Stimulated activated naive CD8-positive, alpha-beta T cell treated with anti-CD3 and anti-CD28 coated beads, Interleukin-15, Interleukin-2, amounts not matched to agents 100 U/mL and 50 U/mL, for 24 hours (primary cell): Measurements from ENCODE around the gene ATG9A.
A peak's percentile ranks its signal among the peaks of the same experiment; 100 is the strongest.
"Not testable (repeated sequence)": the region's sequence is repeated elsewhere in the genome, so short reads cannot be mapped to it uniquely, and the experiment has no call there.

ENCODE experiments used
- ATAC-seq: fragments of 150-1000 bp; cut with Tn5 transposase; one replicate; pipeline ENCODE4 v1.10.0; 2021
- DNase-seq: peaks from one replicate; pipeline ENCODE4 v3.0.0; 2021

The ATG9A gene

DNA sequence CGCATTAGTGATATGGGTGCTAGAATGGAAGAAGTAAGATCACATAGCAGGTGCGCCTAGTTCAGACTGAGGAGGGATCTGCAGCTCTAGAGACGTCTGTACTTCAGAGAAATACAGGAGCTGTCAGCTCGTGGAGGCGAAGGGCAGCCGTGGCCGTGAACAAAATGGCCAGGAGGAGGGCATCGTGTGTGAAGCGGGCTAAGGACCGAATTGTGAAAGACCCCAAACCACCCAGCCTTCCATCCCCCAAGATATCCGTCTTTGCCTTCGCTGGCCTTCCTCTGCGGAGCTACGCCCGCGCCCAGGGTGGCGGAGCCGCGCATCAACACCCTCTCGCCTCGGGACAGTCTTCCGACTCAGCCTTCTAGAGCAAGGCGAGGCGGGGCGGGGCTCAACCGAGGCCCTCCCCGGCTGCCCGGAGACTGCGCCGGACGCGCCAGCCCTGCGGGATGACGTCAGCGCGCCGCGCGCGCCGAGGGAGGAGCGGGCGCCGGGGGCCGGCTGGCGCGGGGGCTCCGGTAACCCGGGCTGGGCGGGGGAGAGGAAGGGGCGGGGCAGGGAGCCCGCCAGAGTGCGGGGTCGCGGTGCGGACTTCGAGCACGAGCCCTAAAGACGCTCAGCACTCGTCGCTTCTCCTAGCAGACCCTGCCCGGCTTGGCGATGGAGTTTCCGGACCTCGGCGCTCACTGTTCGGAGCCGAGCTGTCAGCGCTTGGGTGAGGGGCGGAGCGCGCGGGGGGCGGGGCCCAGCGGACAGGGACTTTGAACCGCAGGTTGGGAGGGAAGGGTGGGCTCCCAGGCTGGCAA is 22.9 kb downstream of the ATG9A start, which contains the start of gene ZFAND2B:
TSS of gene ZFAND2B (plus strand) at position 455 of the 806 bp plus-strand sequence. CDS start at position 661, 206 bp downstream.
- DNase-seq, result peak; percentile 97
- peak; percentile 97 for ATAC-seq

GRCh38 chr2:219205981-219206327 is 23.5 kb downstream of the ATG9A start:
- no peak for DNase-seq
- ATAC-seq, result no peak

GRCh38 chr2:219205165-219205538 is 24.3 kb downstream of the ATG9A start:
- DNase-seq, result no peak
- no peak for ATAC-seq

GRCh38 chr2:219204425-219205164 is 24.8 kb downstream of the ATG9A start:
- ATAC-seq, result no peak
- DNase-seq, result no peak

- not testable (repeated sequence) for DNase-seq, ATAC-seq
These were observed 28.1 kb downstream of the ATG9A start for GRCh38 chr2:219201331-219201730.

DNA sequence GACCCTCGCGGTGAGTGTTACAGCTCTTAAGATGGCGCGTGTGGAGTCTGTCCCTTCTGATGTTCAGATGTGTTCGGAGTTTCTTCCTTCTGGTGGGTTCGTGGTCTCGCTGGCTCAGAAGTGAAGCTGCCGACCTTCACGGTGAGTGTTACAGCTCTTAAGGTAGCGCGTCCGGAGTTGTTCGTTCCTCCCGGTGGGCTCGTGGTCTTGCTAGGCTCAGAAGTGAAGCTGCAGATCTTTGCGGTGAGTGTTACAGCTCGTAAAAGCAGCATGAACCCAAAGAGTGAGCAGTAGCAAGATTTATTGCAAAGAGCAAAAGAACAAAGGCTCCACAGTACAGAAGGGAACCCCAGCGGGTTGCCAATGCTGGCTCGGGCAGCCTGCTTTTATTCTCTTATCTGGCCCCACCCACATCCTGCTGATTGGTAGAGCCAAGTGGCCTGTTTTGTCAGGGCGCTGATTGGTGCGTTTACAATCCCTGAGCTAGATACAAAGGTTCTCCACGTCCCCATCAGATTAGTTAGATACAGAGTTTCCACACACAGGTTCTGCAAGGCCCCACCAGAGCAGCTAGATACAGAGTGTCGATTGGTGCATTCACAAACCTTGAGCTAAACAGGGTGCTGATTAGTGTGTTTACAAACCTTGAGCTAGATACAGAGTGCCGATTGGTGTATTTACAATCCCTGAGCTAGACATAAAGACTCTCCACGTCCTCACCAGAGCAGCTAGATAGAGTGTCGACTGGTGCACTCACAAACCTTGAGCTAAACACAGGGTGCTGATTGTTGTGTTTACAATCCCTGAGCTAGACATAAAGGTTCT is 28.7 kb downstream of the ATG9A start:
- DNase-seq, result peak; percentile 60

GRCh38 chr2:219199470-219200211 is 29.8 kb downstream of the ATG9A start:
- ATAC-seq (peak; percentile 74), DNase-seq (no peak)

More for the DNA sequence above, 28.7 kb downstream of the ATG9A start:
- ATAC-seq, result not testable (repeated sequence)

- ATAC-seq, result no peak
- no peak for DNase-seq
These were observed 30.5 kb downstream of the ATG9A start for GRCh38 chr2:219198974-219199373.

- DNase-seq (no peak), ATAC-seq (no peak)
These were observed 32.0 kb downstream of the ATG9A start for GRCh38 chr2:219197388-219197787.

- peak; percentile 87 for ATAC-seq
- no peak for DNase-seq
These were observed 42.5 kb downstream of the ATG9A start for GRCh38 chr2:219186754-219187456.

GRCh38 chr2:219184121-219184520 is 45.3 kb downstream of the ATG9A start:
- ATAC-seq (no peak), DNase-seq (no peak)

GRCh38 chr2:219183151-219183772 is 46.2 kb downstream of the ATG9A start:
- ATAC-seq (no peak), DNase-seq (no peak)

- DNase-seq, result no peak
These were observed 46.9 kb downstream of the ATG9A start for GRCh38 chr2:219182331-219183150.

DNA sequence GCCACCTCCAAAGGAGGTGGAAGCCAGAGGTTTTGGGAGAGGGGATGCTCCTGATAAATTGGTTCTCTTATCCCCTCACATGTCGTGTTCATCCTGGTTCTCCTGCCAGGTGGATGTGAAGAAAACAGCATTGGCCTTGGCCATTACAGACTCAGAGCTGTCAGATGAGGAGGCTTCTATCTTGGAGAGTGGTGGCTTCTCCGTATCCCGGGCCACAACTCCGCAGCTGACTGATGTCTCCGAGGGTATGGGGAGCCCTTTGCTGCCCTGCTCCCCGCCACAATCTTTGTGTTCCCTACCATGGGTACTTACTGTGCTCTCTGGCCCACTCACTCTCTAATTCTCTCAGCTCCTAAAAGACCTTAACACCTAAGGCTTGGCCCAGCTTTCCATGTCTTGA is 47.9 kb downstream of the ATG9A start:
- ATAC-seq, result no peak

More at GRCh38 chr2:219182331-219183150, 46.9 kb downstream of the ATG9A start:
- ATAC-seq, result no peak

DNA sequence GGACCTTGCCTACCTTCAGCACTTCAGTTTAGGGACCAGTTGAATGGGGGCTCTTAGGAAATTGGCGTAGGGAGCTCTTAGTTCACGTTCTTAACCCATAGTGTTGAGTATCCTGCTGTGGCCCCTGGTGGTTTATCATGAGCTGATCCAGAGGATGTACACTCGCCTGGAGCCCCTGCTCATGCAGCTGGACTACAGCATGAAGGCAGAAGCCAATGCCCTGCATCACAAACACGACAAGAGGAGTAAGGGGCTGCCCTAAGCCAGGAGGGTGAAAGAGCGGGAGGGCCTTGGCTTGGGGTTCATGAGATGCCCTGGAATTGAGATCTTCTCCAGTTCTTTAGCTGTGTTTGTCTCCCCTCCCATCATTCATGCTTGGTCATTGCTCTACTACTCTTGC is 48.5 kb downstream of the ATG9A start:
- no peak for ATAC-seq
- DNase-seq, result no peak

More for the DNA sequence above, 47.9 kb downstream of the ATG9A start:
- DNase-seq, result no peak

DNA sequence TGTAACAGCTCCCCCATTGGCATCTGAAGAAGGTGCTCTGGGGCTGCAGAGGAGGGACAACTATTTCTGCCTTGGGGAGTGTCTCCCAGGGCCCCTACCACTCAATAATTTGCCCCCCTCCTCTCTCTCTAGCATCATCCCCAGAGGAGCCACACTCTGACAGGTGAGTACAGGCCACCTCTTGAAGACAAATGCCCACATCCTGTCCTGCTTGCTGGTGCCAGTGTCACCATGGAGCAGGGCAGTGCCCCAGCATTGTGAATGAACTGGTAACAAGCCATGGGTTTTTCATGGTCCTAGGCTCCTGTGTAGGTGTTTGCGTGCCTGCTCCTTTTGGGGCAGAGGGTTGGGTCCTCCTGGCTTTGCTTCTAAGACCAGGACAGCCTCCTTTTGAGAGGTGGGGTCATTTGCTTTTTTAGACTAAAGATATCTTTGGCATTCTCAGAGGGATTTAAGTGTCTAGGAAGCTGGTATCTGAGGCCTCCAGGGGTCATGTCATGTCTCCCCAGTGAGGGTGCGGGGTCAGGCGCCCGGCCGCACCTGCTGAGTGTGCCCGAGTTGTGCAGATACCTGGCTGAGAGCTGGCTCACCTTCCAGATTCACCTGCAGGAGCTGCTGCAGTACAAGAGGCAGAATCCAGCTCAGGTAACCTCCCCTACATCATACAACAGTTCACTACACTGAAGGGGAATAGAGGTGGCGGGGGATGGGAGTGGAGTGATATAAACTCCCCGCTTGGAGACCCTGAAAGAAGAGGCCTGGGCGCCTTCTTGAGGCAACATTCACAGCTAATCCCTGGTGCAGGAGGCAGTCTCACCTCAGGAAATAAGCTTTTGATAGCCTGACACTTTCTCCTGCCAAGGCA is 49.6 kb downstream of the ATG9A start:
- no peak for ATAC-seq

GRCh38 chr2:219178377-219179175 is 50.9 kb downstream of the ATG9A start:
- DNase-seq (peak; percentile 58), ATAC-seq (no peak)

More for the DNA sequence above, 49.6 kb downstream of the ATG9A start:
- DNase-seq, result no peak
